Endothelial cell of umbilical vein (primary cell): ENCODE data around the gene WDHD1. TPM values are rescaled to one million over a fixed set of nuclear protein-coding genes. Genes with fewer than 3 reads are reported as not detected.

ENCODE experiments used
- BruUV-seq: library from RNA; stranded (reverse); fragments of 400-500 nt; replicated peaks from 2 replicates; lab custom pipeline; 2021; lab: Mats Ljungman, UMichigan
- CTCF ChIA-PET: fragments of 300-600, 350-600 bp; sonication (Branson Sonifier 250); formaldehyde crosslinking; loops from one replicate; lab custom pipeline; 2021; ENCODE audit warnings: antibody characterized with exemption, inconsistent platforms; lab: Charles Lee
- POLR2A ChIA-PET: fragments of 300-600, 350-600 bp; sonication (Branson Sonifier 250); formaldehyde crosslinking; loops from one replicate; lab custom pipeline; 2021; ENCODE audit warnings: antibody characterized with exemption, inconsistent platforms; lab: Charles Lee
- DNase-seq: peaks from one replicate; pipeline ENCODE4 v3.0.0-alpha.2; 2011; ENCODE audit warnings: low read depth, low spot score
- FAIRE-seq: peaks from 2 replicates; lab custom pipeline; 2011; peaks lifted over from hg19 to GRCh38; lab: Jason Lieb, UNC
- H2AFZ ChIP-seq: 2 replicates; pipeline ENCODE4 v1.6.0; 2012; ENCODE audit warnings: low read depth, low read length, control low read depth, inconsistent platforms
- H3K27ac ChIP-seq: 2 replicates; pipeline ENCODE4 v1.5.1; 2011; ENCODE audit warnings: low read depth, mild to moderate bottlenecking, control low read depth, low read length, moderate library complexity; ENCODE audit not compliant: insufficient read depth
- H3K27me3 ChIP-seq, 2 experiments: 2 replicates each; pipeline versions ENCODE4 v1.6.0 to v1.6.1; 2011; ENCODE audit warnings: low read length in 2 of 2, mixed read lengths in 1 of 2; ENCODE audit not compliant: control insufficient read depth in 2 of 2, insufficient read depth in 2 of 2
- H3K36me3 ChIP-seq, 2 experiments: 2 replicates in 1 of 2; 3 replicates in 1 of 2; pipeline ENCODE4 v1.5.1; 2011; ENCODE audit warnings: low read length in 2 of 2, mild to moderate bottlenecking in 1 of 2, moderate library complexity in 1 of 2; ENCODE audit not compliant: control insufficient read depth in 2 of 2, insufficient read depth in 2 of 2; ENCODE audit errors: extremely low read depth in 1 of 2
- H3K4me1 ChIP-seq: 3 replicates; pipeline ENCODE4 v1.5.1; 2011; ENCODE audit warnings: mild to moderate bottlenecking, low read length; ENCODE audit not compliant: control insufficient read depth, insufficient read depth; ENCODE audit errors: extremely low read depth
- H3K4me2 ChIP-seq: 2 replicates; pipeline ENCODE4 v1.6.1; 2011; ENCODE audit warnings: low read length, control low read depth, mixed read lengths; ENCODE audit not compliant: insufficient read depth
- H3K4me3 ChIP-seq, 3 experiments: fragments of 200-600 bp in 1 of 3; sonication (generic), shearing (Covaris generic) in 1 of 3; replicated peaks in 1 of 3; 2 replicates each; pipeline ENCODE4 v1.5.1; 2011 to 2016; ENCODE audit warnings: control low read depth in 3 of 3, low read length in 3 of 3, mild to moderate bottlenecking in 2 of 3, inconsistent platforms in 1 of 3, low read depth in 1 of 3, moderate library complexity in 1 of 3; ENCODE audit not compliant: insufficient read depth in 1 of 3
- H3K79me2 ChIP-seq: 2 replicates; pipeline ENCODE4 v1.6.0; 2012; ENCODE audit warnings: low read length, inconsistent platforms; ENCODE audit not compliant: control insufficient read depth, insufficient read depth
- H3K9ac ChIP-seq: replicated peaks from 2 replicates; pipeline ENCODE3; 2011; ENCODE audit warnings: low read length, control low read depth; ENCODE audit not compliant: insufficient read depth; ENCODE audit errors: extremely low read depth
- H3K9me1 ChIP-seq: replicated peaks from 3 replicates; pipeline ENCODE4 v1.6.0; 2011; ENCODE audit warnings: mild to moderate bottlenecking, low read length; ENCODE audit not compliant: control insufficient read depth, insufficient read depth; ENCODE audit errors: extremely low read depth
- H3K9me3 ChIP-seq: replicated peaks from 2 replicates; pipeline ENCODE4 v1.5.1; 2012; ENCODE audit warnings: low read length, inconsistent platforms; ENCODE audit not compliant: control insufficient read depth, insufficient read depth
- H4K20me1 ChIP-seq: replicated peaks from 2 replicates; pipeline ENCODE3; 2011; ENCODE audit warnings: mild to moderate bottlenecking, low read length; ENCODE audit not compliant: control insufficient read depth, insufficient read depth; ENCODE audit errors: extremely low read depth
- CTCF ChIP-seq, 2 donors: IDR thresholded peaks; 1 replicate in 1 of 2; 2 replicates in 1 of 2; pipeline ENCODE4 v1.5.1; 2011; ENCODE audit warnings: low read length in 2 of 2, mild to moderate bottlenecking in 2 of 2, moderate library complexity in 2 of 2, control low read depth in 1 of 2, inconsistent platforms in 1 of 2, low read depth in 1 of 2; ENCODE audit not compliant: insufficient read depth in 1 of 2; ENCODE audit errors: extremely low read depth in 1 of 2
- EZH2 ChIP-seq: IDR thresholded peaks from 2 replicates; pipeline ENCODE4 v1.6.1; 2012; ENCODE audit warnings: borderline replicate concordance, low read depth, mild to moderate bottlenecking, moderate library complexity, low read length, inconsistent platforms; ENCODE audit not compliant: severe bottlenecking
- FOS ChIP-seq: IDR thresholded peaks from 2 replicates; pipeline ENCODE4 v1.6.1; 2011; ENCODE audit warnings: mild to moderate bottlenecking, low read length, moderate library complexity, borderline replicate concordance; ENCODE audit not compliant: insufficient read depth
- GATA2 ChIP-seq: IDR thresholded peaks from 2 replicates; pipeline ENCODE4 v1.7.0; 2011; ENCODE audit warnings: low read depth, mild to moderate bottlenecking, moderate library complexity, mixed read lengths, low read length; ENCODE audit not compliant: insufficient read length, insufficient read depth
- JUN ChIP-seq: IDR thresholded peaks from 2 replicates; pipeline ENCODE4 v1.6.1; 2011; ENCODE audit warnings: borderline replicate concordance, low read depth; ENCODE audit not compliant: insufficient read length, insufficient read depth
- MAX ChIP-seq: IDR thresholded peaks from 2 replicates; pipeline ENCODE4 v1.6.1; 2011; ENCODE audit not compliant: insufficient read depth, insufficient read length
- MYC ChIP-seq: IDR thresholded peaks from one replicate; pipeline ENCODE4 v1.6.1; 2011; ENCODE audit warnings: mild to moderate bottlenecking, low read depth, low read length
- POLR2A ChIP-seq: IDR thresholded peaks from 2 replicates; pipeline ENCODE4 v1.6.1; 2012; ENCODE audit warnings: low read depth, mild to moderate bottlenecking, control low read depth, low read length
- POLR2AphosphoS5 ChIP-seq: IDR thresholded peaks from 2 replicates; pipeline ENCODE4 v1.6.1; 2012; ENCODE audit warnings: low read depth, mild to moderate bottlenecking, control low read depth, low read length, moderate library complexity; ENCODE audit not compliant: insufficient read depth
- dilution Hi-C: fragments of 300-500 bp; cut with MboI; formaldehyde crosslinking; loops from one replicate; pipeline ENCODE4 v1.15.0; 2019; ENCODE audit warnings: low sequenced_read_pairs; ENCODE audit not compliant: extremely low pct_ligation_motif_present
- intact Hi-C: fragments of 100-400 bp; cut with micrococcal nuclease; formaldehyde crosslinking; loops from one replicate; pipeline ENCODE4 v1.10.0; 2022
- polyA plus RNA-seq, 4 experiments: library from polyadenylated mRNA; depleted of rRNA in 3 of 4; stranded (reverse) in 3 of 4; unstranded in 1 of 4; fragments of >200 nt; gene quantifications; 2 replicates each; pipeline versions ENCODE4 v1.2.1 to v1.2.3, GENCODE V29; 2011 to 2012; ENCODE audit warnings: missing spikeins in 1 of 4
- total RNA-seq: library from RNA; stranded (reverse); gene quantifications from 2 replicates; pipeline ENCODE4 v1.2.3, GENCODE V29; 2021

Gene WDHD1
- total and polyA plus RNA-seq, 2 donors (not counting 3 experiments of a cell fraction or from before 2014, with no cell fraction given) = 3.1 to 22.5 TPM

GRCh38 chr14:55073856-55074255 is 47.0 kb upstream of the WDHD1 start:
- Histone ChIP-seq H3K4me2 (no peak overlapping the region), H3K4me3 (no peak overlapping the region), H3K36me3 (peaks cover 0 to 2% of the 10 kb centered on the region in 2 experiments), H3K27me3 (no peaks in the 10 kb centered on the region), H3K9ac (no peak overlapping the region), H3K27ac (no peak overlapping the region), H3K9me3 (no peaks in the 10 kb centered on the region), H3K79me2 (no peaks in the 10 kb centered on the region), H3K4me1 (peaks cover 10% of the 10 kb centered on the region), H4K20me1 (no peaks in the 10 kb centered on the region), H2AFZ (no peak overlapping the region), H3K9me1 (no peaks in the 10 kb centered on the region)
- TF ChIP-seq GATA2 (no peak), POLR2AphosphoS5 (no peak), MAX (no peak), CTCF (IDR thresholded peaks at IDR 0.05; ENCODE audit: extremely low read depth in 1 of 2, insufficient read depth in 1 of 2, low read depth in 1 of 2, low read length in 2 of 2) (no peak), JUN (no peak), FOS (no peak), MYC (no peak), EZH2 (no peak), POLR2A (no peak)
- FAIRE-seq (no peak), DNase-seq (no peak)
- BruUV-seq = no TSS peak
- POLR2A ChIA-PET = no interaction called here
- CTCF ChIA-PET = interaction anchor here (0.7 kb wide), 1 partner anchor 22 kb away, joined by 3 read pairs; the partner anchor contains the start of gene MAPK1IP1L
- intact Hi-C loops (no loop called here), dilution Hi-C loops (no loop called here)
